H54 (cell line): Measurements from ENCODE around the gene GNAT3.

Experiments used
- DNase-seq: peaks from one replicate; pipeline ENCODE4 v3.0.0; 2011; ENCODE audit warnings: low spot score, mixed read lengths; ENCODE audit not compliant: insufficient read length
- FAIRE-seq: peaks from 3 replicates; lab custom pipeline; 2011; peaks lifted over from hg19 to GRCh38; lab: Jason Lieb, UNC
- POLR2A ChIP-seq: IDR thresholded peaks from 2 replicates; pipeline ENCODE4 v1.6.1; 2011; ENCODE audit warnings: low read depth, mild to moderate bottlenecking, low read length

The GNAT3 gene

DNA sequence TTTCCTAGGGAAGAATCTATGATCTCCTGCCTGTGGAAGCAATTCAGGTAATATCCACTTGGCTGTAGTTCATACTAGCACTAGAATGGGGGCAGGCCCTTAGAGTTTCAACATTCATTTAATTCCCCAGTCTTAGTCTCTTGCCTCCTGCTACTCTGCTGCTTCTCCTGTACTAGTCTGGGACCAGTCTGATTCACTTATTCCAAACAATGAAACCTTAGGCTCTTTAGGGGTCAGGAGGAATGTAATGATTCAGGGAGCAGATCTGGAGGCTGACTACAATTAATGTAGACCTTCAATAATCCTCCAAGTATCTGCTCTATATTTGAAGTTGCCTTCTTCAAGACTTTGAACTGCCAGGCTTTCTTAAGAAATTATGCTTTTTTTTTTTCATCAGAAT is 101.8 kb downstream of the GNAT3 start:
- peak; percentile 20 for FAIRE-seq
- no peak for TF ChIP-seq POLR2A
- no peak for DNase-seq
